ENCODE measurements around the gene TBX15. TPM values are rescaled to one million over a fixed set of nuclear protein-coding genes. Genes with fewer than 3 reads are reported as not detected.
A peak's percentile ranks its signal among the peaks of the same experiment; 100 is the strongest.

TBX15 gene
- total RNA-seq = not detected

DNA sequence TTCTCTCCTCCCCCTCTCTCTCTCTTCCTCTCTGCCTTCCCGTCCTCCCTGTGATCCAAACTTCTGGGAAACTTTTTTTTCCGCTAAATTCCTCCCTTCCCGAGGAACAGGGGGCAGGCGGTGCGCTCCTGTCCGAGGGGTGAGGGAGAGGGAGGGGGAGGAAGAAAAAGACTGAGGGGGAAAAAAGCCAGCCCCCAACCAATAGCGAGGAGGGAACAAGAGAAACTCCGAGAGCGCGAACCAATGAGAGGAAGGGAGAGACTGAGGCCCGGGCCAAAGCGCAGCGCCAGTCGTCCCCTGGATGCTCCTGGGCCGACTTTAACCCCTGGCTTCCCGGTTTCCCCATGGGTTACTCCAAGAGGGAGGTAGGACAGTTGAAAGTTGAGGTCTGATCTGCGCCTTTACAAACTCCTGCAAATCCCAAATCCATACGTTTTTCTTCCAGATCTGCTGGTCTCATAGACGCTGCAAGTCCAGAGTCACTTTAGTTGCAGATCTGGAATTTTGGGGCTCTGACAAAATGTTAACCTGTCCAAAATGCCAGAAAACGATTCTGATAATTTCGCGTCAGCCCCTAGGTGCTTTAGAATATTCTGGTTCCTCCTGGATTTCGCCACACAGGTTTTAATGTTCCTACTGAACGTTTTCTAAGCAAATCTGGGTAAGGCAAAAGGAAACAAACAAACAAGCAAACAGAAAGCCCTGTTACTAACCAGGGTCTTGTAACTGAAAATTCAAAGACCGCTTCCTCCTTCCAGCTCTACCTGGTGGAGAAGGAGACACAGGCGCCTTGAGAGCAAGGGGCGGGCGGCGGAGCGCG is at the start of gene TBX15:
TSS of gene TBX15 (minus strand) at position 158 of the 820 bp plus-strand sequence. CDS start 548 bp downstream, outside the sequence.
- ChIA-PET POLR2A (no interaction called here), CTCF (interaction anchor here (1.2 to 1.6 kb wide), 2 partner anchors 17 to 20 kb away, joined by 3 to 5 read pairs; no protein-coding TSS in a partner anchor)
- peaks cover 85% of the 10 kb centered on the region for H3K27me3 Mint-ChIP-seq
- H3K9me3 Mint-ChIP-seq (ENCODE audit: low read depth) = peaks cover 5% of the 10 kb centered on the region
- no peak within 1 kb of the TSS for H3K27ac Mint-ChIP-seq
- peak within 1 kb of the TSS; percentile 24 for H3K4me3 Mint-ChIP-seq
- peaks cover 26% of the 10 kb centered on the region for H3K4me1 Mint-ChIP-seq
- intact Hi-C loops (cut with DNase I, micrococcal nuclease) = no loop called here
- DNase-seq (no peak), ATAC-seq (no peak)
- H3K36me3 Mint-ChIP-seq (ENCODE audit: low read depth) = peaks cover 5% of the 10 kb centered on the region

DNA sequence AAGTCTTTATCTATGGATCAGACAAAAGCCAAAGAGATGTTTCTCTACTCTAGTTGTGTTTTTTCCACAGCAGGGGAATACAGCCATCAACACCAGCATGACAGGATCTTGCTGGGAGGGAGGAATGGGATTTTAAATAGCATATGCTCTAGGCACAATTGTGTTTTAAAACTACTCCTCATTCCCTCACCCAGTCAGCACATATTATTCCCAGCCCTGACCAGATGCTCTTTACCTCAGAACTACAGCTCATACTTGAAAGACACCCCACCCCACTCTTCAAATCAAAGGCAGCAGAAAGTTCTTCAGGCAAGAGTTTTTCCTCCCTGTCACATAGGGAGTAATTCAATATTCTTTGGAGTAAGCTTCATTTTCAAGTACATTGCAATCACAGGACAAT is 46.2 kb upstream of the TBX15 start:
- ChIA-PET POLR2A (no interaction called here), CTCF (no interaction called here)
- H3K4me3 Mint-ChIP-seq = no peak overlapping the region
- H3K27me3 Mint-ChIP-seq = no peaks in the 10 kb centered on the region
- no peak for DNase-seq
- intact Hi-C loops (cut with DNase I, micrococcal nuclease) = no loop called here
- no peaks in the 10 kb centered on the region for H3K4me1 Mint-ChIP-seq
- no peak overlapping the region for H3K27ac Mint-ChIP-seq
- no peaks in the 10 kb centered on the region for H3K9me3 Mint-ChIP-seq (ENCODE audit: low read depth)
- H3K36me3 Mint-ChIP-seq (ENCODE audit: low read depth) = peaks cover 77% of the 10 kb centered on the region
- no peak for ATAC-seq

DNA sequence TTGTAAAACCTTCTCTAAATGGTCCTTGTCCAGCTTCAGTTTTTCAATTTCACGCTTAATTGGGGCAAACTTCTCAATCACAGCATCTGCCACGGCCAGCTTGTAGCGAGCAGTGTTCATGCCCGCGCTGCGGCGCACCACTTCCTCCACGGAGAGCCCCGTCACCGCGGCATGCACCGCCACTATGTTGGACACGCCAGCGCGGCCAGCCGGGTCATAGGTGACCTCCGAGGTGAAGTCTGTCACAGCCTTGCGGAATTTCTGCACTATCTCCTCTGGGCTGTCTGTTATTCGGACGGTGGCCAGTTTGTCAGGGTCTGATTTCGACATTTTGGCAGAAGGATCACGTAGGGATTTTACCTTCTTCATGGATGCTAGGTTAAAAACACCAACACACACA is 44.8 kb upstream of the TBX15 start:
- intact Hi-C loops (cut with DNase I, micrococcal nuclease) = no loop called here
- H3K36me3 Mint-ChIP-seq (ENCODE audit: low read depth) = peaks cover 74% of the 10 kb centered on the region
- H3K27ac Mint-ChIP-seq = no peak overlapping the region
- DNase-seq (no peak), ATAC-seq (no peak)
- ChIA-PET CTCF (interaction anchor here (0.7 kb wide), 1 partner anchor 902 kb away, joined by 3 read pairs; no protein-coding TSS in a partner anchor), POLR2A (no interaction called here)
- no peaks in the 10 kb centered on the region for H3K4me1 Mint-ChIP-seq
- no peaks in the 10 kb centered on the region for H3K27me3 Mint-ChIP-seq
- no peak overlapping the region for H3K4me3 Mint-ChIP-seq
- H3K9me3 Mint-ChIP-seq (ENCODE audit: low read depth) = no peaks in the 10 kb centered on the region

DNA sequence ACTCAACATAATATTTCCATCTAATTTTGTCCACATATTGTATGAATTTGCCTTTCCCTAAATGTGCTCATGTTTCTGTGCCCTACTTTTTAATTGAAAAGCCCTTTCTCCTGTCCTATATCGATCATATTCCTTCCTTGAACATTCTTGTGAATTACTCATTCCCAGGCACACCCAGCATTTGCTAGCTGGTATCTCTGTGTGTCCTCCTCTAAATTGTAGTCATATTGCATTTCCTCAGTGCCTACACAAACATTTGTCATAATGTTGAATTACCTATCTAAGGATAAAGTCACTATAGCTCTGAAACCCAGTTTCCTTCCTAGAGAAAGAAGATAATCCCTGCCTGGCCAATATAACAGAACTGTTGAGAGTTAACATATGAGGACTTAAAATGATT is 39.6 kb upstream of the TBX15 start:
- no peak for DNase-seq
- POLR2A ChIA-PET = no interaction called here
- H3K9me3 Mint-ChIP-seq (ENCODE audit: low read depth) = peaks cover 7% of the 10 kb centered on the region
- no peak overlapping the region for H3K4me3 Mint-ChIP-seq
- no peak overlapping the region for H3K27ac Mint-ChIP-seq
- H3K27me3 Mint-ChIP-seq = no peaks in the 10 kb centered on the region
- intact Hi-C loops (cut with DNase I, micrococcal nuclease) = no loop called here
- CTCF ChIA-PET = no interaction called here
- H3K36me3 Mint-ChIP-seq (ENCODE audit: low read depth) = peaks cover 50% of the 10 kb centered on the region
- no peak for ATAC-seq
- H3K4me1 Mint-ChIP-seq = no peaks in the 10 kb centered on the region

- DNase-seq (no peak), ATAC-seq (no peak)
- intact Hi-C loops (cut with DNase I, micrococcal nuclease) = no loop called here
- H3K4me1 Mint-ChIP-seq = no peaks in the 10 kb centered on the region
- H3K27ac Mint-ChIP-seq = no peak overlapping the region
- H3K9me3 Mint-ChIP-seq (ENCODE audit: low read depth) = peaks cover 7% of the 10 kb centered on the region
- peaks cover 46% of the 10 kb centered on the region for H3K36me3 Mint-ChIP-seq (ENCODE audit: low read depth)
- no peak overlapping the region for H3K4me3 Mint-ChIP-seq
- ChIA-PET CTCF (no interaction called here), POLR2A (no interaction called here)
- no peaks in the 10 kb centered on the region for H3K27me3 Mint-ChIP-seq
Observed at GRCh38 chr1:119026956-119027355, 38.8 kb upstream of the TBX15 start.

DNA sequence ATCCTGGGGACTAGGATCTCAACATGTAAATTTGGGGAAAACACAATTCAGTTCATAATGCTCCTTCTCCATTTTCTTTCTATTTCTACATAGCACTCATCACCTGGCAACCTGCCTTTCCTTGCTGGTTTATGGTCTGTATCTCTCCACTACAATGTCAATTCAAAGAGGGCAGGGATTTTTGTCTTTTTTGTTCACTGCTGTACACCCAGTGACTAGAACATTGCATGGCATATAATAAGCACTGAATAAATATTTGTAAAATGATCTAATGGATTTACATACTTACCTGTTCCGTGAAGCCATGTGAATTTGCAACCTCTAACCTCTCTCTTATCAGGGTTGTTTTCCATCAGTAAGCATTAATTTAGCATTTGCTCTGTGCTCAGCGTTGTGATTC is 27.4 kb upstream of the TBX15 start:
- intact Hi-C loops (cut with DNase I, micrococcal nuclease) = no loop called here
- H3K27me3 Mint-ChIP-seq = peaks cover 18% of the 10 kb centered on the region
- ATAC-seq (no peak), DNase-seq (no peak)
- H3K4me1 Mint-ChIP-seq = no peaks in the 10 kb centered on the region
- peaks cover 14% of the 10 kb centered on the region for H3K9me3 Mint-ChIP-seq (ENCODE audit: low read depth)
- CTCF ChIA-PET = no interaction called here
- no peak overlapping the region for H3K27ac Mint-ChIP-seq
- no peak overlapping the region for H3K4me3 Mint-ChIP-seq
- POLR2A ChIA-PET = no interaction called here
- H3K36me3 Mint-ChIP-seq (ENCODE audit: low read depth) = peaks cover 33% of the 10 kb centered on the region

DNA sequence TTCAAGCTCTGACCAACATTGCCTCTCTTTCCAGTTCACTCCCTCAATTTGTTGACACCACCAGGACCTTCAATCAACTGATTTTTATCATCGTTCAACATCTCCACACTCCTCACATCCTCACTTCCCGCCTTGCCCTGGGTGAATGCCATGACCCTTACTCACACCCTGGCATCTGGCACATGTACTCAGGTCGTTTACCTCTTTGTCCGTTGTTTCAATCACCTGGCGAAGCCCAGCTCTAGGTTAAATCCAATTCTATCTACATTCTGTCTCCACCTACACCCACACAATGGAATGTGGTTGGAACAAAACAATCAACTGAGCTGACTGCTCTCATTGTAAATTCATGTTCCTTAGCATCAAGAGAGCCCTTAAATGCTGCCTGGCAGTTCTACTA is 24.2 kb upstream of the TBX15 start:
- no peak for ATAC-seq
- no peak overlapping the region for H3K4me3 Mint-ChIP-seq
- CTCF ChIA-PET = no interaction called here
- POLR2A ChIA-PET = no interaction called here
- no peak overlapping the region for H3K27ac Mint-ChIP-seq
- intact Hi-C loops (cut with DNase I, micrococcal nuclease) = no loop called here
- no peak for DNase-seq
- peaks cover 10% of the 10 kb centered on the region for H3K36me3 Mint-ChIP-seq (ENCODE audit: low read depth)
- peaks cover 10% of the 10 kb centered on the region for H3K4me1 Mint-ChIP-seq
- peaks cover 44% of the 10 kb centered on the region for H3K27me3 Mint-ChIP-seq
- peaks cover 7% of the 10 kb centered on the region for H3K9me3 Mint-ChIP-seq (ENCODE audit: low read depth)

DNA sequence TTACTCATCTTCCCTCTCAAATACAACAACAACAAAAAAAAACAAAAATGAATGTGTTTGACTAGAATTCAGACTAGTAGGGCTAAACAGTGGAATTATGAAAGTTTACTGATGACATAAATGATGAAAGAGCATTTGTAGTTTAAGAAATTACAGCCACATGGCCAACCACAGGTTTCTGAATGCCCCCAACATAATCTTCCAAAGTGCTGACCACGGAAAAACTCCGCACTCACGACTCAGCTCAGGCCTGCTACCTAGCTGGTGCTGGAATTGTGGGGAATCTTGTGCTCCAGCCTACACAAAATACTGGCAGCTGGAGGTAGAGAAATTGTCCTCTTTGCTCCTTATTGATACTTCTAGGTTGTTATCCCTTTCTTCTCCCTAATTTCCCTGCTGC is 23.6 kb upstream of the TBX15 start:
- CTCF ChIA-PET = interaction anchor here (0.7 kb wide), 1 partner anchor 9 kb away, joined by 3 read pairs; no protein-coding TSS in a partner anchor
- peaks cover 7% of the 10 kb centered on the region for H3K9me3 Mint-ChIP-seq (ENCODE audit: low read depth)
- H3K4me1 Mint-ChIP-seq = peaks cover 10% of the 10 kb centered on the region
- POLR2A ChIA-PET = no interaction called here
- no peak overlapping the region for H3K27ac Mint-ChIP-seq
- intact Hi-C loops (cut with DNase I, micrococcal nuclease) = no loop called here
- DNase-seq (no peak), ATAC-seq (no peak)
- H3K27me3 Mint-ChIP-seq = peaks cover 47% of the 10 kb centered on the region
- peaks cover 8% of the 10 kb centered on the region for H3K36me3 Mint-ChIP-seq (ENCODE audit: low read depth)
- no peak overlapping the region for H3K4me3 Mint-ChIP-seq

DNA sequence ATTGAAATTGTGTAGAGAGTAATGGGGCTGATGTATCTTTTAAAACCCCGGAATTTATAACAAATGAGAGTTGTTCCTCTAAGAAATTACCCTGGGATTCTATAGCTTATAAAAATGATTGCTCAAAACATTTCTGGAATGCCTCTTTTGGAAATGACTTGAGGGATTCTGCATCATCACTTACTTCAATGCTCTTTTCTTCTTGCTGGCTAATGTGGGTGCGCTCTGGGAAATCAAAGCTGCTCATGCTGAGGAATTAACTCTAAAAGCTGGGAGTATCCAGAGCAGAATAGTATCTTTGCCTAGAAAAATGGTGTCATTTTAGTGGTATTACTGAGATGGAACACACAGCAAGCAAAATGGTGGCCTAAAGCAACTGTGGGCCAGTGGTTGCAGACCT is 23.0 kb upstream of the TBX15 start:
- H3K4me1 Mint-ChIP-seq = peaks cover 12% of the 10 kb centered on the region
- peaks cover 53% of the 10 kb centered on the region for H3K27me3 Mint-ChIP-seq
- H3K9me3 Mint-ChIP-seq (ENCODE audit: low read depth) = peaks cover 7% of the 10 kb centered on the region
- no peak overlapping the region for H3K27ac Mint-ChIP-seq
- H3K36me3 Mint-ChIP-seq (ENCODE audit: low read depth) = peaks cover 7% of the 10 kb centered on the region
- DNase-seq = no peak
- intact Hi-C loops (cut with DNase I, micrococcal nuclease) = no loop called here
- POLR2A ChIA-PET = no interaction called here
- no peak for ATAC-seq
- CTCF ChIA-PET = interaction anchor here (0.7 kb wide), 1 partner anchor 9 kb away, joined by 3 read pairs; no protein-coding TSS in a partner anchor
- H3K4me3 Mint-ChIP-seq = no peak overlapping the region

DNA sequence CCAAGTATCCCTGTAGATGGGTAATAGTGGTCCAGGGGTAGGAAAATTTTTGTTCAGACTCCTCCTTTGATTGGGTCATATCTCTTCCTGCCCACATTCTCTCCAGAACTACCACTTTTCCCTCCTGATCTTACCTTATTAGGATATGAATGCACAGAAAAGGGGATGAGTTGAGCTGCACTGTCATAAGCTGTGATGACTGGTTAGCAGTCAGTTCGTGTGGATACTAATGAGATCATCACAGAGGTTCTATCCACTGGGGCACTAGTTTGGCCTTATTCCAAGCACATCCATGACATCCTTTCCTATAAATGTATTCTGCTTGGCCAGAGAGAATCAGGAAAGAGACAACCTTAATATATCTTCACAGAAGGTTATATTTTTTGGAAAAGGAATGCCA is 22.1 kb upstream of the TBX15 start:
- DNase-seq (no peak), ATAC-seq (no peak)
- peaks cover 11% of the 10 kb centered on the region for H3K9me3 Mint-ChIP-seq (ENCODE audit: low read depth)
- peaks cover 60% of the 10 kb centered on the region for H3K27me3 Mint-ChIP-seq
- H3K27ac Mint-ChIP-seq = no peak overlapping the region
- ChIA-PET POLR2A (no interaction called here), CTCF (no interaction called here)
- H3K4me1 Mint-ChIP-seq = peaks cover 12% of the 10 kb centered on the region
- intact Hi-C loops (cut with DNase I, micrococcal nuclease) = no loop called here
- no peak overlapping the region for H3K4me3 Mint-ChIP-seq
- peaks cover 5% of the 10 kb centered on the region for H3K36me3 Mint-ChIP-seq (ENCODE audit: low read depth)

GRCh38 chr1:119009312-119009655 is 21.1 kb upstream of the TBX15 start:
- Mint-ChIP-seq H3K27me3 (peaks cover 64% of the 10 kb centered on the region), H3K9me3 (ENCODE audit: low read depth) (peaks cover 8% of the 10 kb centered on the region), H3K36me3 (ENCODE audit: low read depth) (no peaks in the 10 kb centered on the region), H3K27ac (no peak overlapping the region), H3K4me3 (no peak overlapping the region), H3K4me1 (peaks cover 12% of the 10 kb centered on the region)
- DNase-seq (no peak), ATAC-seq (no peak)
- POLR2A ChIA-PET = no interaction called here
- CTCF ChIA-PET = interaction anchor here (0.5 to 2.1 kb wide), 8 partner anchors 8 to 857 kb away, joined by 3 to 9 read pairs (median 3); no protein-coding TSS in a partner anchor
- intact Hi-C loops (cut with DNase I, micrococcal nuclease) = loop anchor here (2.0 to 10.0 kb wide), 2 partner anchors 854 to 932 kb away; no protein-coding TSS in a partner anchor

Measured in activated CD4-positive, alpha-beta T cell treated with anti-CD3 and anti-CD28 coated beads for 36 hours (primary cell).